ENCODE measurements around the gene NEMP1.
A peak's percentile ranks its signal among the peaks of the same experiment; 100 is the strongest.
"Not testable (repeated sequence)": the region's sequence is repeated elsewhere in the genome, so short reads cannot be mapped to it uniquely, and the experiment has no call there.

The NEMP1 gene

GRCh38 chr12:57078519-57079404, at the start of gene NEMP1:
TSS of gene NEMP1 (minus strand) at chr12:57078791. CDS start at chr12:57078745, 46 bp downstream.
- DNase-seq: peak; percentile 100

- peak; percentile 86 for DNase-seq
These were observed 49.3 kb upstream of the NEMP1 start, which contains the start of gene LRP1 for GRCh38 chr12:57127726-57128518. TSS of gene LRP1 (plus strand) at chr12:57128483. CDS start at chr12:57128965, 482 bp downstream.

GRCh38 chr12:57127101-57127725, 48.6 kb upstream of the NEMP1 start:
- DNase-seq: peak; percentile 56

GRCh38 chr12:57126561-57126960, 48.0 kb upstream of the NEMP1 start:
- DNase-seq: no peak

- DNase-seq: no peak
These were observed 47.5 kb upstream of the NEMP1 start for GRCh38 chr12:57126061-57126460.

- peak; percentile 86 for DNase-seq
These were observed 45.8 kb upstream of the NEMP1 start for GRCh38 chr12:57124261-57124877.

GRCh38 chr12:57123813-57124212, 45.2 kb upstream of the NEMP1 start:
- no peak for DNase-seq

- DNase-seq: not testable (repeated sequence)
These were observed 42.1 kb upstream of the NEMP1 start for GRCh38 chr12:57120718-57121117.

- DNase-seq: no peak
These were observed 40.9 kb upstream of the NEMP1 start for GRCh38 chr12:57119294-57120085.

- DNase-seq: no peak
These were observed 40.2 kb upstream of the NEMP1 start for GRCh38 chr12:57118711-57119271.

- no peak for DNase-seq
These were observed 38.1 kb upstream of the NEMP1 start for GRCh38 chr12:57116580-57117281.

- DNase-seq: no peak
These were observed 34.1 kb upstream of the NEMP1 start for GRCh38 chr12:57112492-57113294.

GRCh38 chr12:57111031-57111734, 32.6 kb upstream of the NEMP1 start, which contains the start of gene STAT6:
TSS of gene STAT6 (minus strand) at chr12:57111362. CDS start at chr12:57108278, 3,084 bp downstream.
- peak; percentile 47 for DNase-seq

- no peak for DNase-seq
These were observed 31.8 kb upstream of the NEMP1 start for GRCh38 chr12:57110104-57111030.

GRCh38 chr12:57109207-57110103, 30.9 kb upstream of the NEMP1 start:
- DNase-seq: no peak

- no peak for DNase-seq
These were observed 29.0 kb upstream of the NEMP1 start for GRCh38 chr12:57107456-57108155.
